Measurements from ENCODE around the gene IGSF5.
A peak's percentile ranks its signal among the peaks of the same experiment; 100 is the strongest.
"Not testable (repeated sequence)": the region's sequence is repeated elsewhere in the genome, so short reads cannot be mapped to it uniquely, and the experiment has no call there.

Gene IGSF5

DNA sequence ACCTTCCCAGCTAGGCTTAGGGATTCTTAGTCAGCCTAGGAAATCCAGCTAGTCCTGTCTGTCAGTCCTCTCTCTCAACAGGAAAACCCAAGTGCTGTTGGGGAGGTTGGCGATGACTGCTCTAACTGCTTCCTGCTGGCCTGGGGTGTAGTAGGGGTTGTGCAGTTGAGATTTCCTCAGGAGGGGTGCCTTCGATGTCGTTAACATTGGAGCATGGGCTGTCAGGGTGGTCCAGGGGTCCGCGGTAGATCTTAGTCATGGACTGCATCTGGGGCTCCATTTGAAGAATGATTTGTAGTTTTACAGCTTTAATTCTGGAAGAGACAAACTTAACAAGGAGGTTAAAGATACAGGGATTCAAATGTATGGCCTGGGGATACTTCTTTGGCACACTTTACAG, 5.5 kb upstream of the IGSF5 start:
- not testable (repeated sequence) for DNase-seq

GRCh38 chr21:39742561-39742960, 2.4 kb upstream of the IGSF5 start:
- DNase-seq = not testable (repeated sequence)

- not testable (repeated sequence) for DNase-seq
These were observed 349 bp downstream of the IGSF5 start for GRCh38 chr21:39745332-39745731.

DNA sequence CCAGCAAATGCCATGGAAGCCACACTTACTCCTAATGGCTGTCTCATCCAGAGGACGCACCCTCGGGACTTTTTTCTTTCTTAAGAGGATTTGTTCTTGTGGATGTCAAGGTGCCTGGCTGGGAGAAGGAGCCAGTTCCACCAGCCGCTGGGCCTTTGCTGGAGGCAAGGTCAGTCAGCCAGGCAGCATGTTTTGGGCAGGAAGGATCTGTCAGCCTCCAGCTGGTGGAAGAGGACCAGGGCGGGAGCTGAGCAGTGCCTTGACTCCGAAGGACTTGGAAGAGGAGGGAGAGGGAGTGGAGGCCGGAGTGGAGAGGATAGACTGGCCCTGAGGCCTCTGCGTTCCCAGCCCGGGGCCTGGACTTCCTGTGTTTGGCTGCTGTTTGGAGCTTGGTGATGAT, 5.7 kb downstream of the IGSF5 start:
- DNase-seq = no peak

GRCh38 chr21:39754811-39755210, 9.8 kb downstream of the IGSF5 start:
- no peak for DNase-seq

GRCh38 chr21:39756285-39756684, 11.3 kb downstream of the IGSF5 start:
- no peak for DNase-seq

GRCh38 chr21:39763272-39763970, 18.4 kb downstream of the IGSF5 start:
- DNase-seq = no peak

GRCh38 chr21:39774227-39774626, 29.2 kb downstream of the IGSF5 start:
- DNase-seq = peak; percentile 3

DNA sequence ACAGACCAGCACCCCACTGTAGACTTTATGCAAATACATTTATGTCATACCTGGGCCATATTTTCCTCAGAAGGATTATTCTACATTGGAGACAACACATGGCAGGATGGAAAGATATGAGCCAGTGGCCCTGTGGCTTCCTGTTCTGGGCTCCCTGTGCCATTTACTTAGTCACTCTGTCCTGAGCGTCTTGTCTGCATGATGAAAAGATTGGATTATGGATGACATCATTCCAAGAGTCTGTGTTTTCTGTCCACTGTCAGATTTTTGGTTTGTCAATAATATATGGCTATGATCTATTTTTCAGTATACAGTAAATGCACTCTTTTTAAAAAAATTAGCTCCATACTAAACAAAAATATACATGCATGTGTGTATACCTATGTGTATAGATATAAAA, 30.8 kb downstream of the IGSF5 start:
- no peak for DNase-seq

GRCh38 chr21:39776589-39776988, 31.6 kb downstream of the IGSF5 start:
- no peak for DNase-seq

DNA sequence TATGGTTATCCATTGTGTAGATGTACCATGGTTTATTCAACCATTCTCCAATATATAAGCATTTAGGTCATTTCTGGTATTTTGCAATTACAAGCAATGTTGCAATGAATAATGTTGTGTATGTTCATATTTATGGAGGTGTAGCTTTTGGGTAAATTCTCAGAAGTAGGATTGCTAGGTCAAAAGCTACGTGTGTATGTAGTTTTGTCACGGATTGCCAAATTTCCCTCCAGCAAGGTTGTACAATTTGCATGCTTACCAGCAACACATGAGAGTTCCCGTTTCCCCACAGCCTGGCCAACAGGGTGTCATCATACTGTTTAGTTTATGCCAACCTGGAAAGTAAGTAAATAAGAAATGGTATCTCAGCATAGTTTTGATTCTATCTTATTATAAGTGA, 36.3 kb downstream of the IGSF5 start:
- no peak for DNase-seq

- DNase-seq = peak; percentile 74
These were observed 43.4 kb downstream of the IGSF5 start for GRCh38 chr21:39788383-39788782.

- DNase-seq = no peak
These were observed 51.5 kb downstream of the IGSF5 start for GRCh38 chr21:39796466-39796865.

GRCh38 chr21:39799178-39799577, 54.2 kb downstream of the IGSF5 start:
- DNase-seq = no peak

DNA sequence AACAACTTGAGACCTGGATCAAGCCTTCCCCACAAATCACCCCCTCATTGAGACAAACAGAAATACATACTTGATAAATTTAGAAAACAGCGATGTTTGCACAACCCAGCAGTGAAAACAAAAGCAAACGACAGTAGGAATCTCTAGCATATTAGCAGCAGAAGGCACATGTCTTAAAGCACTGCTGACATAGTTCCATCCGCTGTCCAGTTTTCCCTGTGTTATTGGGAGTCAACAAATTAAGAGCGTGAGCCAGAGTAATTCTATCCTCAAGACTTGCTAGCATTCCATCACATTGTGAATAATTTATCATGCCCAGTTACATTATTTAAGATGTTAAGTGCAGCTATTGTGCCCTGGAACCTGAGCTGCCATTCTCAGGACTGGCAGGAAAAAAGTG, 55.3 kb downstream of the IGSF5 start:
- no peak for DNase-seq

- no peak for DNase-seq
These were observed 57.2 kb downstream of the IGSF5 start for GRCh38 chr21:39802217-39802616.

- DNase-seq = no peak
These were observed 58.4 kb downstream of the IGSF5 start for GRCh38 chr21:39803393-39803792.

GRCh38 chr21:39804240-39804639, 59.3 kb downstream of the IGSF5 start:
- no peak for DNase-seq

DNA sequence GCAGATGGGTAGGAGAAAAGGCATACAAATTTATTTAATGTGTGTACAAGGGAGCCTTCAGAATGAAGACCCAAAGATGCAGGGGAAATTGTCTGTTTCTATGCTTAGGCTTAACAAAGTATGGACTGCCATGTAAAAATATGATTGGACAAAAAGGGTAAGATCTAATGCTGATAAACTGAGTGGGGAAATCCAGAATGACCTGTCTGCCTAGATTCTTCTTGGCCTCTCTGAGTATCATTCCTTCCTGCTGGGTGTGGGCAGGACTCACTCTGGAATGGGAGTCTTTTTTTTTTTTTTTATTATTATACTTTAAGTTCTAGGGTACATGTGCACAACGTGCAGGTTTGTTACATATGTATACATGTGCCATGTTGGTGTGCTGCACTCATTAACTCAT, 61.0 kb downstream of the IGSF5 start:
- no peak for DNase-seq

- DNase-seq = no peak
These were observed 62.8 kb downstream of the IGSF5 start for GRCh38 chr21:39807738-39808137.

DNA sequence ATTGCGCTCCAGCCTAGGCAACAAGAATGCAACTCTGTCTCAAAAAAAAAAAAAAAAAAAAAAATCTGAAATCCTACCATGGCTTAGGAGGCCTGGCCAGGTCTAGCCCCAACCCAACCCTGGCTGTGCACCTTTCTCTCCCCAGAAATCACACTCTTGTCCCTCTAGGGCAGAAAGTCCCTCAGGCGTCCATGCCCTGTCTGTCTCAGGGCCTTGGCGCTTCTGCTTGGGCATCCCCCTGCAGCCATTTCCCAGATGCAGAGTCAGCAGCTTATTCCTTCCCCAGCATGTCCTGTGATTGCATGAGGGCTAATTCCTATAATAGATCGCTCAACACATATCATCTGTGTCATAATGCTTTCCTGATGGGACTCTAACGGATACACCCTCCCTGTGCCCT, 65.0 kb downstream of the IGSF5 start:
- DNase-seq = no peak

GRCh38 chr21:39812983-39813382, 68.0 kb downstream of the IGSF5 start:
- no peak for DNase-seq

- DNase-seq = no peak
These were observed 73.6 kb downstream of the IGSF5 start for GRCh38 chr21:39818557-39818956.

DNA sequence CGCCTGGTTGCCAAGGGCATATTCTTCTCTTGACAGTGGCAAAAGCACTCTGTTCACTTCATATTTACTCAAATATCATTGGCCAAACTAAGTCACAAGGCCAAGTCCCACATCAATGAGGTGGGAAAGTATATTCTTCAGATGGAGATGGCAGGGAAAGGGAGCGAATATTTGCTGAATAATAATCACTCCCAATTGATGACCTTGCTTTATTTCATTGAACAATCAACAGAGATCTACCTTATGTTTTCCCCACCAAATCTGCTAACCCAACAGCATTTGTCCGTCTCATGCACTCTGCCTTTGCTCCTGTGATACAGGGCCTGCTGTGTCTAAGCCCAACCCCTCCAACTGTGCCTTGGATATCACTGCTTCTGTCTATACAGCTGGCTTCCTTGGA, 77.1 kb downstream of the IGSF5 start:
- DNase-seq = no peak

DNA sequence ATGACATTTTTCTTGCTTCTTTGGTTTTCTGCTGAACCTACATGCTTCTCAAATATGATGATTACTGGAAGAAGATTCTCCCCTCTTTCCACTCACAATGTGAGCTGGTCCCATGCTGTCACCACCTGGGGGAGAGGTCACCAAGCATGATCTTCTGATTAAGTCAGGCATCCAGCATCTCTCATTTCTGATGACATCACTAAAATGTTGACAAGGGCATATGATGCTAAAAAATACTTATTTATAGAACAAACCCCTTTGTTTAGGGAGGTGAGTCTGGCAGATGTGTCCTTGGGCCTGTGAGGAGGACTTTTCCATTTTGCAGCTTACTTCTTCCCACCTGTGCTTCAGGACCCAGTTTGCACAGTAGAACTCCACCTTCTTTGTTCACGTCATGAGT, 80.3 kb downstream of the IGSF5 start:
- DNase-seq = no peak

DNA sequence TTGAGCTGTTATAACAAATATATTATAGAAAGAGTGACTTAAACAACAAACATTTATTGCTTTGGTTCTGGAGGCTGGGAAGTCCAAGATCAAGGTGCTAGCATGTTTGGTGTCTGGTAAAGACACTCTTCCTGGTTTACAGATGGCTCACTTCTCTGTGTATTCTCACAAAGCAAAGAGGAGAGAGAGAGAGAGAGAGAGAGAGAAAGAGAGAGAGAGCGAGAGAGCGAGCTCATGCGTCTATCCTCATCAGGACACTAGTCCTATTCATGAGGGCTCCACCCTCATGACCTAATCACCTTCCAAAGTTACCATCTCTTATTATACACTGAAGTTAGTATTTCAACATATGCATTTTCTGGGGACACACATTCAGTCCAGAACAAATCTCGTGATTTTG, 89.6 kb downstream of the IGSF5 start:
- no peak for DNase-seq
